HG03103 (cell line): ENCODE measurements around the gene IFIT2.
"Not testable (repeated sequence)": the region's sequence is repeated elsewhere in the genome, so short reads cannot be mapped to it uniquely, and the experiment has no call there.

Experiments
- ATAC-seq: cut with Tn5 transposase; IDR thresholded peaks from one replicate; pipeline ENCODE4 v1.9.1; 2021; ENCODE audit warnings: low read depth; ENCODE audit not compliant: unreplicated experiment

IFIT2 gene, protein sequence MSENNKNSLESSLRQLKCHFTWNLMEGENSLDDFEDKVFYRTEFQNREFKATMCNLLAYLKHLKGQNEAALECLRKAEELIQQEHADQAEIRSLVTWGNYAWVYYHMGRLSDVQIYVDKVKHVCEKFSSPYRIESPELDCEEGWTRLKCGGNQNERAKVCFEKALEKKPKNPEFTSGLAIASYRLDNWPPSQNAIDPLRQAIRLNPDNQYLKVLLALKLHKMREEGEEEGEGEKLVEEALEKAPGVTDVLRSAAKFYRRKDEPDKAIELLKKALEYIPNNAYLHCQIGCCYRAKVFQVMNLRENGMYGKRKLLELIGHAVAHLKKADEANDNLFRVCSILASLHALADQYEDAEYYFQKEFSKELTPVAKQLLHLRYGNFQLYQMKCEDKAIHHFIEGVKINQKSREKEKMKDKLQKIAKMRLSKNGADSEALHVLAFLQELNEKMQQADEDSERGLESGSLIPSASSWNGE

DNA sequence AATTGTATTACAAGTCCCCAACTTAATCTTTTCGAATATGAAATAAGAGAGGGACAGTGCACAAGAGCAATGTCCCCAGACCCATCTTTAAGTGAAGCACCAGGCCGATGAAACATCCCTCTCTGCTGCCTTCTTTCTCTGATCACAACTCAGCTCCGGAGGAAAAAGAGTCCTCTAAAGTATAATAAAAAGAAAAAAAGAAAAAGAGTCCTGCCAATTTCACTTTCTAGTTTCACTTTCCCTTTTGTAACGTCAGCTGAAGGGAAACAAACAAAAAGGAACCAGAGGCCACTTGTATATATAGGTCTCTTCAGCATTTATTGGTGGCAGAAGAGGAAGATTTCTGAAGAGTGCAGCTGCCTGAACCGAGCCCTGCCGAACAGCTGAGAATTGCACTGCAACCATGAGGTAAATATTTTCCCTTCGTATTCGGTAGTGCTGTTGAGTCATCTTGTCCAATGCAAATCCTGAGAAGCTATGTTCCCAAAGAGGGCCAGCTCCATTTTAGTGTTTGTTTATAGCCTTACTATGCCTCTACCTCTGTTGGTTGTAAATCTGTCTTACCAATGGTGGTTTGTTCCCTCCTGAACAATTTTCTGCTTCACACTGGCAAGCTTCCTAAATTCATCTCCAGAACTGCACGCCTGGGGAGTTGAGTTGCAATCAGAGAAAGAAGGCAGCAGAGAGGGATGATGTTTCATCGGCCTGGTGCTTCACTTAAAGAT, at the start of gene IFIT2:
Gene IFIT2 (plus strand): TSS at position 326 of the 725 bp plus-strand sequence. CDS start 78 bp downstream, at position 404.
- peak; percentile 65 for ATAC-seq

GRCh38 chr10:89252225-89252585, 49.6 kb upstream of the IFIT2 start:
- no peak for ATAC-seq

- not testable (repeated sequence) for ATAC-seq
Measured at GRCh38 chr10:89255091-89255579, 46.7 kb upstream of the IFIT2 start.

DNA sequence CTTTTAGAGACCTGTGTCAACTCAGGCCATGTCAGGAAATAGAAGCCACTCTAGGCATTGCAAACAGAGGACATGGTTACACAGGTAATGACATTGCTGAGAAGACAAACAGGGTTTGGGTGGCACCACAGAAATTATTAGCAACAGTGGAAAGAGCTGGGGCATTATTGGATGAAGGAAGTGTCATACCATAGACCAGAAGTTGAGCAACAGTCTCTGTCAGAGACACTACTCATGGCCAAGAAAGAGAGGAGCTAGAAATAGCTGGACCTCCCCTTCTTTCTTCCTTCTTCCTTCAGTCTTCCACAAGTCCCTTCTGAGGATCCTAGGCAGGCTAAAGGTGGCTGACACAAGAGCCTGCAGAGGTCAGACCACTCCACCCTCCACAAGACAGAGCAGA, 46.1 kb upstream of the IFIT2 start:
- no peak for ATAC-seq

DNA sequence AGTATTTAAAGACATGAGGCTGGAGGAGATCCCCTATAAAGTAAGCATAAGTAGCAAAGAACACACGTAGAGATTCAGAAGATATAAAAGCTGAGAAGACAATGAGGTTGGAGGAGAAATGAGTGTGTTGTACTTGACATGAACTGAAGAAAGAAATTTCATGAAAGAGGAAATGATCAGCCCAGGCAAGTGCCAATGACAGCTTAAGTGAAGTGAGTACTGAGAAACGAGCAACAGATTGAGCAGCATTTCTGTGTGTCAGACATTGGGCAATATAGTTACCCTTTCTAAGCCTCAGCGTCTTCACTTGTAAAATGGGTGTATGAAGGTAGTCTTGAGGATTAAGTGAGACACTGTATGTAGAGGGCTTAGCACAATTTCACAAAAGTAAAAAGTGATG, 45.5 kb upstream of the IFIT2 start:
- ATAC-seq: no peak

GRCh38 chr10:89256962-89257361, 44.9 kb upstream of the IFIT2 start:
- no peak for ATAC-seq

GRCh38 chr10:89257581-89257980, 44.3 kb upstream of the IFIT2 start:
- ATAC-seq: no peak

DNA sequence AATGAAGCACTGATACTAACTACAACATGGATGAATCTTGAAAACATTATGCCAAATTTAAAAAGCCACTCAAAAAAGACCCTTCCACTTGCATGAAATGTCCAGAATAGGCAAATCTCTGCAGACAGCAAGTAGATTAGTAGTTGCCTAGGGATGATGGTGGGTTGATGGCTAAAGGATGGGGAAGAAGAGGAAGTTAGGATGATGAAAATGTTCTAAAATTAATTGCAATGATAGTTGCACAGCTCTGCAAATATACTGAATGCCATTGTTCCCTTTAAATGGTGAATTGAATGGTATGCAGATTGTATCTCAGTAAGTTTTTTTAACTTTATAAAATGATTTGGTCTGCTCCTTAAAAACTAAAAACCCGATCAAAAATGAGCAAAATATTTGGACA, 43.0 kb upstream of the IFIT2 start:
- ATAC-seq: no peak

DNA sequence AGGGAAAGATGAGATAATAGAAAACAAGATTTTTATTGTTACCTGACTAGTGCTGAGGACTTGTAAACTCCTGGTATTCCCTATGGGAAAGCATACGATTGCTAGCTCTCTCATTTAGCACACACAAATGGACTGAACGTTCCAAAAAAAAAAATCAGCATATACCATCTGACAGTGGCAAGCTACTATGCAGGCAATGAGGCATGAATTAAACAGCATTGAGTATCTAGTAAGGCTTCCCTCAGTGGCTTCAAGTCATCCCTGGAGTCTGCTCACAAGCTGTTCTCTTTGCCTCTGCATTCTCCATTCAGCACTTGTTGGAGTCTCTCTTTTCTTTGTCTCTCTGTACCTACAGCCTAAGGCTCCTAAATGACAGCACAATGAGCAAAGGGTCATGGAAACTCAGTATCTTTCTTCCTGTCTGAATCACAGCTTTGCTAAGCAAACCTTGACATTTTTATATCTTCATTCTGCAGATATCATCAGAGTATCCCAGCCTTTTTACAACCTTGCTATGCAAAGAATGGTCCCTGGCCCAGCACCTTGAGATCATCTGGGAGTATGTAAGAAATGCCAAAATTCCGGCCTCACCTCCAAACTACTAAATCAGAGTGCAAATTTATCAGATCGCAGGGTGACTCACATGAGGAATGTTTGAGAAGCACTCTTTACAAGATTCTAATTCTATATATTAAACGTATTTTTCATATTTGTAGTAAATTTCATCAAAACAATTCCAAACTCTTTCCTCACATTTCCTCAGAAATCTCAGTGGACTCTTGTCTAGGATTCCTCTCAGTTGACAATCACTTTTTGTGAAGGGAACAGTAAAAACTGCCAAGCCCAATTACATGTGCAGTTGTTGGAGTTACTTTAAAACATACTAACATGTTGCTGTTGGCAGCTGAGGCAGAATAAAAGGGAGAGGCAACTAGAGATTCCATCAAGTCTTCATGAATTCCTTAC, 39.5 kb upstream of the IFIT2 start:
- no peak for ATAC-seq

DNA sequence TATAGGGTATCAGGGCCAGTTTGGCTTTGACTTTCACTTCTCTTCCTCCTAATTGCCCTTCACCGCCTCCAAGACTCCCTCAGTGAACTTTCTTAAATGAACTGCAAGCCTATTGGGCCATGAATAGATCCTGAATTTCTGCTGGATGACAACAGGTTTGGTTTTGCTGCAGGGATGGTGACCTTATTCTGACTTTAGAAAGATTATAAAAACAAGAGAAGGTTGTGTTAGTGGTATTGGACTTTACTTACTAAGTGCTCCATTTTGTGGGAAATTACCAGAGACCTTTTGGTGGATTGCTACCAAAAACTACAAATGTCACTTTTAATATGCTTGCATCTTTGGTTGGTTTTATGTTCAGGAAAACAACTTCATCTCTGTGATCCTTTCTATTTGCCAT, 38.8 kb upstream of the IFIT2 start:
- ATAC-seq: no peak

DNA sequence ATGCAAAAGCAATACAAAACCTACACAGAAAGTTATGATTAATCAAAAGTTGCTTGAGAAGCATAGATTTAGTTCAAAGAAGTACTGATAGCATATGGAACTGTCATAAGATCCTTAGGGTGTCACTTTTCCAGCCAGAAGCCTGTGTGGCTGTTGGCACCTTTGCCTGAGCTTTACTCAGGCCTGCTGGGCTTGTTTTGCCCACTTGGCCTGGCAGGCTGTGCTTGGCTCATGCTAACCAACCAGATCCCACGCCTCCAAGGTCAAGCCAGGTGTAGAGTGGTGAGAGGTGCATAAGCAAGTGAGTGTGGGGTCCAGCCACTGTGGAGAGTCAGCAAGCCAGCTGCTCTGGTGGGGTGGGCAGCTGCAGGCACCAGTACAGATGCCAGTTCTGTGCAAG, 38.3 kb upstream of the IFIT2 start:
- ATAC-seq: no peak

GRCh38 chr10:89266721-89267453, 35.0 kb upstream of the IFIT2 start:
- no peak for ATAC-seq

DNA sequence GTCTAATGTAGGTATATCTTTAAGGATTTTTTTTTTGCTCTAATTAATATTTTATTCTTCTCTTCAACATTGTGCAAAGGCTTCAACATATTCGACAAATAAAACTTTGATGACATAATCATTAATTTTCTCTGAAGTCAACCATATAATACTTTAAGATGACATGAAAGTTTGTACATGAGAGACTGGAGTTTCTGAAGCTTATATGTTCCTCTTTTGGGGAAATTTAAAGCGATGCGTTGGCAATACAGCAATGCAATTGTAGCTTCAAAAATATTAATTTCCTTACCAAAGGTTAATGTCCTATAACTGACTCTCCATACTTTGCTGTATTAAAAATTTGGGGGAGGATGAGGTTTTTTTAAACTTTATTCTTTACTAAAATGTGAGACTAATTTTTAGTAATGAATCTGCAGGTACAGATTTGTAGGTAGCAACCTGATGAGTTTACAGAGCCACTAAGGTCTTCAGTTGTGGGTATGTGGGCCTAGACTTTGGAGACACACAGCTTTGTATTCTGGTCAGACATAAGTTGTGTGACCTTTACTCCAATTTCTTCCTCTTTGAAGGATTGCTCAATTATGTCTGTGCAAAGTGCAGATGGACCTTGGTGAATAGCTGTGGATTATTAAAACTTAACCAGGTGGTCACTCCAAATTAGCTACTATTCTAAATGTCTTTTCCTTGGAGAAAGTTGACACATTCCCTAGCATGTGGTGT, 32.3 kb upstream of the IFIT2 start:
- no peak for ATAC-seq

DNA sequence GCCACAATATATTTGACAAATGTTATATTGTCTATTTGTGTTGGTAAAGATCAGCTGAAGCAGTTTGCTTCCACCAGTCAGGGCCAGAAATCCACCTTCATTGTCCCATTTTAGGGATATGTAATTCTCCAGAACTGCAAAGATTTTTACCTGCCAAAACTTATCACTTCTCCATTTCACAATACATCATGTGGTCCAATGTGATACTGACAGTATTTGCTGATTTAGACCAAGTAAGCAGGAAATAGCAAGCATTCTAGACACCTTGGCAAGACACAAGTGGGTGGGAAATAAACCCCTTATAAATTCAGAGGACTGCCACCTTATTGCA, 31.7 kb upstream of the IFIT2 start:
- ATAC-seq: no peak

DNA sequence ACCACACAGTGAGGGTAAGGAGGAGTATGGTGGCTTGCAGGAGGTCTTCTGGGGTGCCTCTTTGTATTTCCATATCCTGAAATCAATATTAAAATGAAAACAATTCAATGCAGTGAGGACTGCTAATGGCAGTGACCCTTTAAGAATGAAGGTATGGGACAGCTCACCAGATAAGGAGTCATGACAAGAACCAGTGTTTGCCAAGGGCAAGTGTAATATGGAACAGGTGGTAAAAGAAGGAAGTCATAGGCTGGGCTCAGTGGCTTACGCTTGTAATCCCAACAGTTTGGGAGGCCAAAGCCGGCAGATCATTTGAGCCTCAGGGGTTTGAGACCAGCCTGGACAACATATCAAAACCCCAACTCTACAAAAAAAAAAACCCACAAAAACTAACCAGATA, 30.3 kb upstream of the IFIT2 start:
- ATAC-seq: no peak

- no peak for ATAC-seq
Measured at GRCh38 chr10:89273680-89274079, 28.2 kb upstream of the IFIT2 start.

GRCh38 chr10:89274928-89275327, 26.9 kb upstream of the IFIT2 start:
- no peak for ATAC-seq

DNA sequence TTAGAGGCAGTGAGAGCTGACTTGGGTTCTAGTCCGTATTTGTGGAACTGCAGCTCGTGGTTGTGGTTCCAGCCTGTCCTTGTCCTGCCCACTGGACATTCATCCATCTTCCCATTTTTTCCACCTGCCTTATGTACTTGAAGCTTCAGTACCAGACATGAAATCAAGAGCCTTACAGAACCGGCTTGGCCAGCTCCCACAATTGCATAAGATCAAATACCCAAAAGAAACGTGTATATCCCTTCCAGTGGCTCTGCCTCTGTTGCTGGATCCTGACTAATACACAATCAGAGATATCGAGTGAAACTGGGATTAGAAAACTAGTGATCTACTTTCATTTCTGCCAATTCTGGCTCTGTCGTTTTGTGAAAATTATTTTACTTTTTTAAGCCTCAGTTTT, 26.5 kb upstream of the IFIT2 start:
- no peak for ATAC-seq

- ATAC-seq: no peak
Measured at GRCh38 chr10:89278034-89278535, 23.8 kb upstream of the IFIT2 start.
